Gastrocnemius medialis (tissue), 4 donors: ENCODE data around the gene HSPB1. TPM values are rescaled to one million over a fixed set of nuclear protein-coding genes. Genes with fewer than 3 reads are reported as not detected.

Experiments
- ATAC-seq, 2 donors: fragments of 150-250 bp; one replicate each; pipeline ENCODE4 v1.9.1; 2016
- DNase-seq, 2 donors: peaks; one replicate each; pipeline ENCODE4 v3.0.0-alpha.2; 2019
- H3K27ac ChIP-seq, 4 donors: fragments of 200-600 bp; sonication (generic); 1 replicate in 1 of 4; 2 replicates in 3 of 4; pipeline ENCODE4 v1.5.1; 2016 to 2018; ENCODE audit warnings: mild to moderate bottlenecking in 2 of 4, moderate library complexity in 1 of 4
- H3K27me3 ChIP-seq, 3 donors: fragments of 200-600 bp; sonication (generic) in 2 of 3; 1 replicate in 1 of 3; 2 replicates in 2 of 3; pipeline versions ENCODE4 v1.5.1 to v1.6.0; 2016 to 2019; ENCODE audit warnings: mild to moderate bottlenecking in 1 of 3, moderate library complexity in 1 of 3
- H3K36me3 ChIP-seq, 2 donors: fragments of 200-600 bp; sonication (generic) in 1 of 2; one replicate each; pipeline ENCODE4 v1.5.1; 2017 to 2018
- H3K4me1 ChIP-seq, 2 donors: fragments of 200-600 bp; sonication (generic) in 1 of 2; one replicate each; pipeline ENCODE4 v1.5.1; 2016 to 2017; ENCODE audit warnings: mild to moderate bottlenecking in 2 of 2
- H3K4me3 ChIP-seq, 4 donors: fragments of 200-600 bp; sonication (generic) in 3 of 4; 1 replicate in 1 of 4; 2 replicates in 3 of 4; pipeline ENCODE4 v1.5.1; 2016 to 2019; ENCODE audit warnings: mild to moderate bottlenecking in 2 of 4
- H3K9me3 ChIP-seq, 3 donors: fragments of 200-600 bp; sonication (generic) in 2 of 3; 1 replicate in 1 of 3; 2 replicates in 2 of 3; pipeline ENCODE4 v1.5.1; 2016 to 2019
- CTCF ChIP-seq, 5 experiments: fragments of 450-650 bp in 3 of 5; fragments of 200-600 bp in 2 of 5; sonication (generic) in 2 of 5; IDR thresholded peaks in 4 of 5; conservative IDR thresholded peaks in 1 of 5; 1 replicate in 4 of 5; 2 replicates in 1 of 5; pipeline ENCODE4 v1.5.1; 2016 to 2019; ENCODE audit warnings: antibody characterized with exemption in 5 of 5, mild to moderate bottlenecking in 3 of 5, moderate library complexity in 3 of 5
- POLR2A ChIP-seq, 2 donors: fragments of 450-650 bp; IDR thresholded peaks; one replicate each; pipeline ENCODE4 v1.6.1; 2017; ENCODE audit warnings: antibody characterized with exemption in 2 of 2, mild to moderate bottlenecking in 2 of 2, moderate library complexity in 2 of 2
- in situ Hi-C, 4 donors: fragments of 200-750 bp; cut with MboI; loops; one replicate each; pipeline versions ENCODE4 v1.15.0 to v1.8.0; 2017; ENCODE audit warnings: low sequenced_read_pairs in 4 of 4
- intact Hi-C: fragments of 100-400 bp; cut with DNase I; formaldehyde crosslinking; loops from one replicate; pipeline ENCODE4 v1.15.1; 2023; ENCODE audit warnings: low total_unique reads
- total RNA-seq, 4 donors: library from RNA; depleted of rRNA; stranded (reverse); fragments of >200 nt; gene quantifications; one replicate each; pipeline versions ENCODE4 v1.1.0 to v1.2.3, GENCODE V29; 2016

The HSPB1 gene
- total RNA-seq, 4 donors from 2014 or later = 1,878 to 2,898 (median 2,185) TPM

GRCh38 chr7:76351372-76351771, 48.9 kb downstream of the HSPB1 start:
- peaks cover 0 to 23% of the 10 kb centered on the region in 2 donors for H3K36me3 ChIP-seq
- DNase-seq (no peak), ATAC-seq (peak; percentile 21 to 27)
- H3K4me1 ChIP-seq = peaks cover 91 to 98% of the 10 kb centered on the region in 2 donors
- H3K27ac ChIP-seq = peak overlapping the region; percentile 79 to 100 (median 97)
- H3K27me3 ChIP-seq = no peaks in the 10 kb centered on the region
- in situ Hi-C loops = no loop called here
- H3K9me3 ChIP-seq = no peaks in the 10 kb centered on the region
- intact Hi-C loops = no loop called here
- H3K4me3 ChIP-seq = no peak overlapping the region
- TF ChIP-seq CTCF (IDR thresholded peaks at IDR 0.05 in 4 of 5, conservative IDR thresholded peaks at IDR 0.05 in 1 of 5) = no peak
- no peak for TF ChIP-seq POLR2A (IDR thresholded peaks at IDR 0.05)

- H3K4me1 ChIP-seq = peaks cover 91 to 98% of the 10 kb centered on the region in 2 donors
- H3K9me3 ChIP-seq = no peaks in the 10 kb centered on the region
- peaks cover 0 to 14% of the 10 kb centered on the region in 2 donors for H3K36me3 ChIP-seq
- peak overlapping the region; percentile 79 to 100 (median 97) for H3K27ac ChIP-seq
- intact Hi-C loops = loop anchor here (1.0 kb wide), 1 partner anchor 19 kb away; no protein-coding TSS in a partner anchor
- in situ Hi-C loops = no loop called here
- DNase-seq (peak; percentile 57 to 79), ATAC-seq (peak; percentile 87 to 96)
- H3K27me3 ChIP-seq = no peaks in the 10 kb centered on the region
- TF ChIP-seq POLR2A (IDR thresholded peaks at IDR 0.05) (no peak), CTCF (IDR thresholded peaks at IDR 0.05 in 4 of 5, conservative IDR thresholded peaks at IDR 0.05 in 1 of 5) (no peak)
- peak overlapping the region in 2 of 4 donors; percentile 10 for H3K4me3 ChIP-seq
These were observed 49.7 kb downstream of the HSPB1 start for GRCh38 chr7:76352193-76352592.

GRCh38 chr7:76353744-76354143, 51.3 kb downstream of the HSPB1 start:
- Histone ChIP-seq H3K27ac (peak overlapping the region; percentile 96 to 100 (median 98)), H3K4me1 (peaks cover 80 to 88% of the 10 kb centered on the region in 2 donors), H3K4me3 (no peak overlapping the region), H3K36me3 (peaks cover 0 to 13% of the 10 kb centered on the region in 2 donors), H3K9me3 (no peaks in the 10 kb centered on the region), H3K27me3 (no peaks in the 10 kb centered on the region)
- in situ Hi-C loops = no loop called here
- TF ChIP-seq POLR2A (IDR thresholded peaks at IDR 0.05) (no peak), CTCF (IDR thresholded peaks at IDR 0.05 in 4 of 5, conservative IDR thresholded peaks at IDR 0.05 in 1 of 5) (no peak)
- intact Hi-C loops = no loop called here
- ATAC-seq (no peak), DNase-seq (no peak)

Other genes starting within 250 kb of the HSPB1 start
- gene SRRM3, start 100.8 kb upstream of the HSPB1 start, total RNA-seq = 1 to 10 TPM in 2 of 4 donors, under 1 TPM in 2; 0.53 to 1.2 (median 0.84) TPM
- 100 to 1,000 TPM; 119 to 262 (median 179) TPM for gene YWHAG, start 56.3 kb downstream of the HSPB1 start, total RNA-seq
- under 1 TPM in 3 of 4 donors, not detected in 1; 0.20 to 0.68 (median 0.25) TPM for gene SSC4D, start 107.0 kb downstream of the HSPB1 start, total RNA-seq
- 1 to 10 TPM in 1 of 4 donors, not detected in 3; 1.1 TPM for gene ZP3, start 122.3 kb downstream of the HSPB1 start, total RNA-seq
- 10 to 100 TPM; 14.8 to 23.2 (median 18.8) TPM for gene DTX2, start 159.0 kb downstream of the HSPB1 start, total RNA-seq
- gene UPK3B, start 207.9 kb downstream of the HSPB1 start, total RNA-seq = under 1 TPM in 3 of 4 donors, not detected in 1; 0.22 to 0.92 (median 0.27) TPM
- under 1 TPM in 1 of 4 donors, not detected in 3; 0.31 TPM for gene SPDYE16, start 240.6 kb downstream of the HSPB1 start, total RNA-seq